NCI-H2227 (cell line): ENCODE measurements around the gene CKS2.
A peak's percentile ranks its signal among the peaks of the same experiment; 100 is the strongest.
"Not testable (repeated sequence)": the region's sequence is repeated elsewhere in the genome, so short reads cannot be mapped to it uniquely, and the experiment has no call there.

ENCODE experiments used
- DNase-seq: peaks from one replicate; lab custom pipeline; 2025; ENCODE audit not compliant: unreplicated experiment; lab: John Stamatoyannopoulos, UW

The CKS2 gene

DNA sequence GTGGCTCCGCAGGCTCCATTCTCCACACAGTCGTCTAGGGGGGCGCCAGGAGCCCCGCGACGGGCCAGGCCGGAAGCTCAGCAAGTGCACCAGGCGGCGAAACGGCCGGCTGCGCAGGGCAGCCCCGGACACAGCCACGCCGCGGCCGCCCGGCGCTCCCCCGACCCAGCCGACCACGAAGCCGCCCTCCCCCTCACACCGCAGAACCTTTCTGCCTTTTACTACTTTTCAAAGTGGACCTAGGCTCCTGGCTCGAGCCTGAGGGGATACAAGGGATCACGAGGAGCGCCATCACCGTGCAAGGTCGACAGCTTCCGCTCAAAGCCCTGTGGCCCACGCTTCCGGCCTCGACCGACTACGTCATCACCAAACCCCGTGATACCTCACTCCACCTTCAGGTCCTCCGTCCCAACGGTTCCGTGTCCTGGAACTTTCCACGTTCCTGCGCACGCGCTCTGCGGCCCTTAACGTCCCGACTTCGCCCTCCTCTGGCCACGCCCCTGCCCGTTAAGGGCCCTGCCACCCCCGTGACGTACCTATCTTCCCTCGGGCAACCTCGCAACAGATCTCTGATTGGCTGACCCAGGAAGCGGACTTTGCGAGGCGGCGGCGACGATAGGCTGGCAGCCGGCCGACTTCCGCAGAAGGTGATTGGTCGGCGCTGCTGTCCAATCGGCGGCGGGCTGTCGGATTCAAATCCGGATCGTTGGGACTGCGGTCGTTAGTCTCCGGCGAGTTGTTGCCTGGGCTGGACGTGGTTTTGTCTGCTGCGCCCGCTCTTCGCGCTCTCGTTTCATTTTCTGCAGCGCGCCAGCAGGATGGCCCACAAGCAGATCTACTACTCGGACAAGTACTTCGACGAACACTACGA, at the start of gene CKS2:
Gene CKS2, plus strand, starts transcription at position 721 of the 871 bp plus-strand sequence. Its CDS starts 98 bp downstream, at position 819.
- peak; percentile 99 for DNase-seq

DNA sequence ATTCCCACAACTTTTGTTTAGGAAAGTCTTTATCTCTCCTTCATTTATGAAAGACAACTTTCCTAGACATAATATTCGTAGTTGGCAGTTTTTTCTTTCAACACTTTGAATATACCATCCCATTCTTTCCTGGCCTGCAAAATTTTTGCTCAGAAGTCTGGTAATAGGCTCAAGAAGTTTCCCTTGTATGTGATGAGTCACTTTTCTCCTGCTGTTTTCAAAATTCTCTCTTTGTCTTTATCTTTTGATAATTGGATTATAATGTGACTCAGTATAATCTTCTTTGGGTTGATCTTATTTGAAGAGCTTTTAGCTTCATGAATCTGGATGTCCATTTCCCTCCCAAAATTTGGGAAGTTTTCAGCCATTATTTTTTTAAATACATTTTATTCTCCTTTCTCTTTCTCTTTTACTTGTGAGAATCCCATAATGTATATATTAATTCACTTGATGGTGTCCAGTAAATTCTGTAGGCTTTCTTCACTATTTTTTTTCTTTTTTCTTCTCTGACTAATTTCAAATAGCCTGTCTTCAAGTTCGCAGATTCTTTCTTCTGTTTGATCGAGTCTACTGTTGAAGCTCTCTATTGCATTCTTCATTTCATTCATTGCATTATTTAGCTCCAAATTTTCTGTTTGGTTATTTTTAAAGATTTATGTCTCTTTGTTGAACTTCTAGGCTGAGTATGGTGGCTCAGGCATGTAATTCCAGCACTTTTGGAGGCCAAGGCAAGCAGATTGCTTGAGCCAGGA, 37.3 kb upstream of the CKS2 start:
- no peak for DNase-seq

DNA sequence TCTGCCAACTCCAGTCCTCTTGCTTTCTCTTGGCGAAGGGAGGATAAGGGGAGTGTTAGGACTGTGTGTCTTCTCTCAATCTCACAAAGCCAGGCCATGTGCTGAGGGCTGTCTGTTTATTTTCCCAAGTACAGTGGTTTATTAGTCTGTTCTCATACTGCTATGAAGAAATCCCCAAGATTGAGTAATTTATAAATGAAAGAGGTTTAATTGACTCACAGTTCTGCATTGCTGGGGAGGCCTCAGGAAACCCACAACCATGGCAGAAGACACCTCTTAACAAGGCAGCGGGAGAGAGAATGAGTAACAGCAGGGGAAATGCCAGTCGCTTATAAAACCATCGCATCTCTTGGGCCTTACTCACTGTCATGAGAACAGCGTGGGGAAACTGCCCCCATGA, 36.2 kb upstream of the CKS2 start:
- no peak for DNase-seq

DNA sequence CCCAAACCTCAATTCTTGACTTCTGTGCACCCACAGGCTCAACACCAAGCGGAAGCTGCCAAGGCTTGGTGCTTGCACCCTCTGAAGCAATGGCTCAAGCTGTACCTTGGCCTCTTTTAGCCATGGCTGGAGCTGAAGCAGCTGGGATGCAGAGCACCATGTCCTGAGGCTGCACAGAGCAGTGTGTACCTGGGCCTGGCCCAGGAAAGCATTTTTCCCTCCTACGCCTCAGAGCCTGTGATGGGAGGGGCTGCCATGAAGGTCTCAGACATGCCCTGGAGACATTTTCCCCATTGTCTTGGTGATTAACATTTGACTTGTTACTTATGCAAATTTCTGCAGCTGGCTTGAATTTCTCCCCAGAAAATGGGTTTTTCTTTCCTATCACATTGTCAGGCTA, 35.0 kb upstream of the CKS2 start:
- not testable (repeated sequence) for DNase-seq

DNA sequence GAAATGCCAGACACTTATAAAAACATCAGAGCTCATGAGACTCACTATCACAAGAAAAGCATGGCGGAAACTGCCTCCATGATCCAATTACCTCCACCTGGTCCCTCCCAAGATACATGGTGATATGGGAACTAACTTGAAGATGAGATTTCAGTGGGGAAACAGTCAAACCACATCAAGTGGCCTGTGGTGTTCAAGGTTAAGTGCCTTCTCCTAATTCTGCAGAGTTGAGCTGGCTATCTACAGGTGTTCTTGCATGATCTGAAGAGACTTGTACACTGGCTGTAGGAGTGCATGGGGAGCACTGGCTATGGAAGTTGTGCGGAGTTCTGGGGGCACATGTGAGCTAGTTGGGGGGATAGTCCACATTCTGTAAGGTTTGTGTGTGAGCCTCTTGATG, 34.0 kb upstream of the CKS2 start:
- DNase-seq: no peak

DNA sequence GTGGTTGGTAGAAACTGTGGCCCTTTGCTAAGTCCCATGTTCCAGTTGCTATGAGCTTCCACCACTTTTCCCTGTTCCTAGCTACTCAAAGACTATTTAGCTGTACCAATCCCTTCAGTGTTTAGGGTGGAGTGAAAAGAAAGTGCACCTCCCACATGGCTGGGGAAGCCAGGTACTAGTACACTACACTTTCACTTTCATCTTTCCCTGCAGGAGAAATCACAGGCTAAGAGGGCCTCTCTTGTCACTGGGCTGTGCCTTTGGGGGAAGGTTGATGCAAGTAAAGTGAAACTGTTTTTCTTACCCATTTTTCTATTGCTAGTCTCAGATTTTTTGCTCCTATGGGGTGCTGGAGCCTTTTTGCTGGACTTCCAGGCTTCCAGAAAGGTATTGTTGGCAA, 33.5 kb upstream of the CKS2 start:
- DNase-seq: no peak

DNA sequence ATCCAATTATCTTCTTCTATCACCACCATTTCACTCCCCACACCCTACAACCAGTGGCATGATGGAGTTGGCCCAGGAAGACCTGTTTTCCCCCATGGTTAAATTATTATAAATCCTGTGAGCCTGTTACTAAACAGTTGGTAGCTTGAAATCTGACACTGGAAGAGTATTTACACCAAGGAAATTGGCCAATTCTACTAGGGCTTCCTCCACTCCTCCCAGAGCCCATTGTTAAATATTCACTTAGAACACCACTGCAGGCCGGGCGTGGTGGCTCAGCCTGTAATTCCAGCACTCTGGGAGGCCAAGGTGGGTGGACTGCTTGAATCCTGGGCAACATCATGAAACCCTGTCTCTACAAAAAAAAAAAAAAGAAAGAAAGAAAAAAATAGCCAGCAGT, 32.4 kb upstream of the CKS2 start:
- no peak for DNase-seq

DNA sequence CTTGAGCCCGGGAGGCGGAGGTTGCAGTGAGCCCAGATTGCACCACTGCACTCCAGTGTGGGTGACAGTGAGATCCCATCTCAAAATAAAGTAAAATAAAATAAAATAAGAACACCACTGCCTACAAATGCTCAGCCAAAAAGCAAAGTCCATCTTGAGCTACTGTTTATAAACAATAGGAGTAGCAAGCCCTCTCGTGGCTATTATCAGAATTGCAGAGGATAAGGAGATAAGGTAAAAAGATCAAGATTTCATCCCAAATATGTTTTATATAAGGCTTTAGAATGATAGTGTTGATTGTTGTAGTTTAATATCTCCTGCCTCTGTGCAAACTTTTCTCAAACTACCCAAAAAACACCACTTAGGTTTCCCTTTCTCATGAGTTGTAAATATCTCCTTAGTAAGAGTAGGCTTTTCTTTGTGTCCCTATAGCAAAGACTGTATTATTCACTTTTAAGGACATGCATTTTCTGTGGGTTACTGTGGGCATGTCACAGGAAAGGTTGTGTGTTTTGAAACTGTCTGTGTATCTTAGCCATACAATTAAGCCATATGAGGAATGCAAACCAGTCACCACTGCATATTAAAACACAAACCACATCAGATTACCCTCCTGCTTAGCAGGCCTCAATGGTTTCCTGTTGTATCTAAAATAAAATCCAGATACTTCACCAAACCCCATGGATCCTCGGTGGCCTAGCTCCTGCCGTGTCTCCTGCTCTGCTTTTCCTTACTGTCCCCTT, 31.8 kb upstream of the CKS2 start:
- peak; percentile 59 for DNase-seq

DNA sequence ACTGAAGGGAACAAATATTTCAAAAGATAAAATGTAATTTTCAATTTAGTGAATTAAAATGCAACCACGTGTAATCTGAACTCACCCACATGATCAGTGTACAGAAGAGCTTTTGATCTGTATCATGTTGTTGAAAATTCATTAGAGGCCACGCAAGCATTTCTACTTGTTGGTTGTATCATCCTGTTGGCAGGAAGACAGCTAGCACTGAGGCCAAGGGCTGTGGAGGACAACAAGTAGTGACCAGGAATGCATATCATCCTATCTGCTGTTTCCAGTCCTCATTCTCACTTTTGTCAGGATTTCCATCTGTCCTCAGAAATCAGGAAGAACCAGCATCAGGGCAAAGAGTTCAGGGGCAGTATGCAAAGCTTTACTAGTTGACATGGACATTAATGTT, 29.9 kb upstream of the CKS2 start:
- DNase-seq: no peak

DNA sequence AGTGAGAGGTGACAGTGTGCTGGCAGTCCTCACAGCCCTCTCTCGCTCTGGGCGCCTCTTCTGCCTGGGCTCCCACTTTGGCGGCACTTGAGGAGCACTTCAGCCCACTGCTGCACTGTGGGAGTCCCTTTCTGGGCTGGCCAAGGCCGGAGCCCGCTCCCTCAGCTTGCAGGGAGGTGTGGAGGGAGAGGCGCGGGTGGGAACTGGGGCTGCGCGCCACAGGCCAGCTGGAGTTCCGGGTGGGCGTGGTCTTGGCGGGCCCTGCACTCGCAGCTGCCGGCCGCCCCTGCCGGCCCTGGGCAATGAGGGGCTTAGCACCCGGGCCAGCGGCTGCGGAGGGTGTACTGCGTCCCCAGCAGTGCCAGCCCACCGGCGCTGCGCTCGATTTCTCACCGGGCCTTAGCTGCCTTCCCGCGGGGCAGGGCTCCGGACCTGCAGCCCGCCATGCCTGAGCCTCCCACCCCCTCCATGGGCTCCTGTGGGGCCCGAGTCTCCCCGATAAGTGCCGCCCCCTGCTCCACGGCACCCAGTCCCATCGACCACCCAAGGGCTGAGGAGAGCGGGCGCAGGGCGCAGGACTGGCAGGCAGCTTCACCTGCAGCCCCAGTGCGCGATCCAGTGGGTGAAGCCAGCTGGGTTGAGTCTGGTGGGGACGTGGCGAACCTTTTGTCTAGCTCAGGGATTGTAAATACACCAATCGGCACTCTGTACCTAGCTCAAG, 28.6 kb upstream of the CKS2 start:
- peak; percentile 32 for DNase-seq

DNA sequence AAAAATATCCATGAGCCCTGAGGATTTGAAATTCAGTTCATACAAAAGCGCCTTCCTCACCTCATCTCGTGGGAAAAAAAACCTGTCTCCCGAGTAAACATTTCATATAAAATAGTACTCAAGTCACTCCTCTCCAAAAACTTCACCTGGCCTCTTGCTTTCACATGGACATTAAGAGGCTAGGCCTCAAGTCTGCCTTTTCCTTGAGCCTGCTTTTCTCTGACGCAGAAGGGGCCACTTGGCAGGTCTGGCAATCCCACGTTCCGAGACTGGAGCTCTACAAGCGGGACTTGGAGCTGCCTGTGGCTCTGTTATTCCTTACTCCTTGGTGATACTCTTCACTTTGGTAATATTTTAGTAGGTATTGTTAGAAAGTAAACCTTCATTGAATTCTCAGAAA, 26.9 kb upstream of the CKS2 start:
- DNase-seq: no peak

DNA sequence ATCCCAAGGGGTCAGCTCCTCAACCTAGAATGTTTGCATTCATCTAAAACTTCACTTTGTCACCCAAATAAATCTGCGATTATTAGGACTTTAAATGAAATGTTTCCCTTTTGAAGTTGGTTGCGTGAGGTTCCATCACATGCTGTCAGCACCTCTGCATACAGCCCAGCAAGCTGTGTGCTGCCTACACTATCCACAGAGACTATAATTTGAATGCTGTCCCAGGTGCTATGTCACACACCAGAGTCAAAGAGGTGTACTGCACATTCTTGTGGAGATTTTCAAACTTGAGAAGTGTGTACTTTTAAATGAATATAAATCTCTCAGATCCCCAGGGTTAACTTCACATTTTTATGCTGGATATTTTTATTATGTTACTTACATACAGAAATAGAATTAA, 19.3 kb upstream of the CKS2 start:
- DNase-seq: no peak

DNA sequence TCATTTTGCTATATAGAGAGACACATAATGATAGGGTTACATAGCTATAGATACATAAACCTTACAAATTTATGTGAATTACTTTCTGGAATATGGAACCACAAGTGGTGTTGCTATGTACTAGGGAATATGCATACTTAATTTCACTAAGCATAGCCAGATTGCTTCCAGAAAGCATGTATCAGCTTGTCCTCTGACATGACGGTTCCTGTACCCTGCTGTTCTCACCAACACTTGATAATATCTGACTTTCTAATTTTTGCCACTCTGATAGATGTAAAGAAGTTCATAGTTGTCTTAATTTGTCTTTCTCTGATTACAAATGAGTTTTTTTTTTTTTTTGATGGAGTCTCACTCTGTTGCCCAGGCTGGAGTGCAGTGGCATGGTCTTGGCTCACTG, 18.0 kb upstream of the CKS2 start:
- DNase-seq: no peak

DNA sequence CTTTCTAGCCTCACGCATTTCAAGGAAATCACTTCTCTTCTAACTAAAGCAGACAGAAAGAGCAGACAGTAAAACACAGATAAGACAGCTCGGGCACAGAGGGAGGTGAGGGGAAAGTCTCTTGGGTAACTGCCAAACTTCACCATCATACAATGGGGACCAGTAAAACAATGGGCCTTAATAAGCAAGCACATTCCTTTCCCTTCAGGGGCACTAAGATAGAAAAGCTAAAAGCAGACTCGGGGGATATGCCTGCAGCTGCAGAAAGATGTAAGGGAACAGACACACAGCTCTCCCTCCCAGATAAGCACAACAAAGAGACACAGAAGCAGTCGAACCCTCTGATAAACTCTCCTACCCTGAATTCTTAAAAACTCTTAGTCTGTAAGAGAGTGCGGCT, 15.6 kb upstream of the CKS2 start:
- DNase-seq: no peak

DNA sequence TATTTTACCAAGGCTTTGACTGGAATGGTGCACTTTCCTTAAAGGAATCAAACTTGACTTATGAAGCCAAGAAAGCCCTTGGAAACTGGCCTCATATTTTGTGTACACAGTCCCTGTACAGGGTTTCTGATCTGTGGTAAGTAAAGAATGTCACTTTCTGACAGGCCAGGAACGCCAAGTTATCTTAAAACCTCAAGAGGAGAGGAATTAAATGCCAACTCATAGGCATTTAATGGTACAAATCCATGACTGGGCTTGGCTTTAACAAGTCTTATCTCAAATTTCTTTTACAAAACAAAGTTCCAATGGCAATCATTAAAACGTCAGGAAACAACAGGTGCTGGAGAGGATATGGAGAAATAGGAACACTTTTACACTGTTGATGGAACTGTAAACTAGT, 9.0 kb upstream of the CKS2 start:
- DNase-seq: not testable (repeated sequence)

DNA sequence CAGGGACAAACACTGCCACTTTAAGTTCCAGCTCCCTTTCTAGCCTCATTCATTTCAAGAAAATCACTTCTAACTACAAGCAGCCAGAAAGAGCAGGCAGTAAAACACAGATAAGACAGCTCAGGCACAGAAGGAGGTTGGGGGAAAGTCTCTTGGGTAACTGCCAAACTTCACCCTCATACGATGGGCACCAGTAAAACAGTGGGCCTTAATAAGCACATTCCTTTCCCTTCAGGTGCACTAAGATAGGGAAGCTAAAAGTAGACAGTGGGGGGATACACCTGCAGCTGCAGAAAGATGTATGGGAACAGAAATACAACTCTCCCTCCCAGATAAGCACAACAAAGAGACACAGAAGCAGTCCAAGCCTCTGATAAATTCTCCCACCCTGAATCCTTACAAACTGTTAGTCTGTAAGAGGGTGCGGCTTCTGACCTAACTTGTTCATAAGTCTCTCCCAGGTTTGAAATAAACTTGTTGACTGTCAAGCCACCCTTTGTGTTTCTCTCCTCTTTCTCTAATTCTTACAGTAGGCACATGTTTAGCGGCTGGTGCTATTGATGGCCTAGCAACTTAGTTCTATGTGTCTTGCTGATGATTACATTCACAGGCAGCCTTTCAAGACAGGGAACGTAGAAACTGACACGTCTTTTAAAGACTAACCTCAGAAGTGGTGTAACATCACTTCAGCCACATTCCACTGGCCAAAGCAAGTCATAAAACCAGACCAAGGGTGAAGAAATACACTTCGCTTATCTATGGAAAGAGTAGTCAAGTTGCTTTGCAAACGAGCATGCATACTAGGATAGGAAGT, 6.8 kb upstream of the CKS2 start:
- no peak for DNase-seq

DNA sequence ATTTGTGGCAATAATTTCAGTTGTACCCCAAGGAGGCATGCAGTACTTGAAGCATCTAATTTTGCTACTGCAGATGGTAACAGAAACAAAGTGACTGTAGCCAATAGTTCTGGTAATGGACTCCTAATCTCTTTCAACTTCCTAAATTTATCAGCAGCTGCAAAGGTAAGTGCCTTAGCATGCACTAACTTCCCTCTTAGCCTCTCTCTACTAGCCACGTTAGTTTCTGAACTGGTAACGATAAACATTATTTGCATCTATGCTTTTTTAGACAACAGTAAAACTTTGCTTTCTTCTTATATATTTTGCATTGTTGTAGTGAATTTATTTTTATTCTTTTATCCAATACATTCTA, 6.2 kb upstream of the CKS2 start:
- no peak for DNase-seq

DNA sequence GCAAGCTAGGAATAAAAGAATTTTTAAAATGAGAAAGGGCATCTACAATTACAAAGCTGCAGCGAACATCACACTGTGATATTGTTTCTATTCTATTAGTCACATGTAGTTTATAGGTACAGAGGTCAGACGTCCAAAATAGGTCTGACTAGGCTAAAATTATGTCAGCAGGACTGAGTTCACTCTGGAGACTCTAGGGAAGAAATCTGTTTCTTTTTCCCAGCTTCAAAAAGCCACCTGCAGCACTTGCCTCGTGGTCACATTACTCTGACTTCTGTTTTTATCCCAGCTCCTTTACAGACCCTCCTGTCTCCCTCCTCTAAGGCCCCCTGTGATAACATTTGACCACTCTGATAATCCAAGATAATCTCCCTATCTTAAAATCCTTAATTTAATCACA, 5.1 kb upstream of the CKS2 start:
- DNase-seq: no peak

DNA sequence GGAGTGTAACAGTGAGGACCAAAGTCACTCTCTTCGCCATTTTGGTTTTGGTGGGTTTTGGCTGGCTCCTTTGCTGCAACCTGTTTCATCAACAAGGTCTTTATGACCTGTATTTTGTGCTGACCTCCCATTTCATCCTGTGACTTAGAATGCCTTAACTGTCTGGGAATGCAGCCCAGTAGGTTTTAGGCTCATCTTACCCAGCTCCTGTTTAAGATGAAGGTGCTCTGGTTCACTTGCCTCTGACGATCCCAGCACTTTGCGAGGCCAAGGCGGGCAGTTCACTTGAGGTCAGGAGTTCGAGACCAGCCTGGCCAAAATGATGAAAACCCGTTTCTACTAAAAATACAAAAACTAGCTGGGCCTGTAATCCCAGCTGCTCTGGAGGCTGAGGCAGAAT, 1.8 kb upstream of the CKS2 start:
- no peak for DNase-seq
